Measurements from ENCODE around the gene EQTN. TPM values are rescaled to one million over a fixed set of nuclear protein-coding genes. Genes with fewer than 3 reads are reported as not detected.

EQTN gene
- total and polyA plus RNA-seq, 2 of the 13 experiments (the other 11 are each of a cell fraction or from before 2014, with no cell fraction given): not detected

DNA sequence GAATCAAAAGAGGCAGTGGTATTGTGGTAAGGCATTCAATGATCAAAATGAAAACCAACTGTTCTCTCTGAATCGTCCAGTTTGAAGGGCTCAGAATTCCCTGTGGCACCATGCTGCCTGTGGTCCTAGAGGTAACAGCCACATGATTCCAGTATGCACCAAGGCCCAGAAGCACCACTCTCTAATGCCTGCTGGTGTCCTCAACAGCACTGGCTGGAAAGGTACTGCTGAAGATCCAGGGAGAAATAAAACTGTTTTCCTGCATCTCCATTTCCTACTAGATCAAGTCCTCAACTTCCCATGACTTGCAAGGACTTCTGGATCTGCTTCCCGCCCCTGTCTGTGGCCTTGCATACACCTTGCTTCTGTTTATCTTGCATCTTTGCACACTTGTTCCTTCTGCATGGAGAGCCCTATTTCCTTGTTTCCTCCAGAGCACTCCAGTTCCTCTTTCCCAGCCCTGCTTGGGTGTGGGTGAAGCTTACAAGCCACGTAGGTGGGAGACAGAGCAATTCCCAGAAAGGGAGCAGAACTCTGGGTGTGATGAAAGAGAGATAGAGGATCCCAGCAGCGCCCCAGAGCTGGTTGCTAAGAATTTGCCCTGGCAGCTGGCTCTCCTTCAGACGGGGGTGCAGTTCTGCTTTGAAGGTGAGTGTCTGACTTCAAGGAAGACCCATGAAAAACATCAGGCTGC, 41.0 kb upstream of the EQTN start (continued):
- TF ChIP-seq, protein P1, sequence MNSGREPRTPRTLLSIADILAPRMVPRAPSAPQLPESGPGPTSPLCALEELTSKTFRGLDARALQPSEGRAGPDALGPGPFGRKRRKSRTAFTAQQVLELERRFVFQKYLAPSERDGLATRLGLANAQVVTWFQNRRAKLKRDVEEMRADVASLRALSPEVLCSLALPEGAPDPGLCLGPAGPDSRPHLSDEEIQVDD (CRISPR knock-in tag; IDR thresholded peaks at IDR 0.05; ENCODE audit: borderline replicate concordance): no peak
- TF ChIP-seq ZNF766 (CRISPR knock-in tag; IDR thresholded peaks at IDR 0.05; ENCODE audit: borderline replicate concordance) (no peak), ZNF124 (CRISPR knock-in tag; IDR thresholded peaks at IDR 0.05) (no peak), GATAD1 (CRISPR knock-in tag; IDR thresholded peaks at IDR 0.05) (no peak), ZNF34 (CRISPR knock-in tag; IDR thresholded peaks at IDR 0.05; ENCODE audit: borderline replicate concordance) (no peak), NFIC (IDR thresholded peaks at IDR 0.05; ENCODE audit: low read length) (no peak), MATR3 (CRISPR knock-in tag; IDR thresholded peaks at IDR 0.05) (no peak)
- TF ChIP-seq, protein P2, sequence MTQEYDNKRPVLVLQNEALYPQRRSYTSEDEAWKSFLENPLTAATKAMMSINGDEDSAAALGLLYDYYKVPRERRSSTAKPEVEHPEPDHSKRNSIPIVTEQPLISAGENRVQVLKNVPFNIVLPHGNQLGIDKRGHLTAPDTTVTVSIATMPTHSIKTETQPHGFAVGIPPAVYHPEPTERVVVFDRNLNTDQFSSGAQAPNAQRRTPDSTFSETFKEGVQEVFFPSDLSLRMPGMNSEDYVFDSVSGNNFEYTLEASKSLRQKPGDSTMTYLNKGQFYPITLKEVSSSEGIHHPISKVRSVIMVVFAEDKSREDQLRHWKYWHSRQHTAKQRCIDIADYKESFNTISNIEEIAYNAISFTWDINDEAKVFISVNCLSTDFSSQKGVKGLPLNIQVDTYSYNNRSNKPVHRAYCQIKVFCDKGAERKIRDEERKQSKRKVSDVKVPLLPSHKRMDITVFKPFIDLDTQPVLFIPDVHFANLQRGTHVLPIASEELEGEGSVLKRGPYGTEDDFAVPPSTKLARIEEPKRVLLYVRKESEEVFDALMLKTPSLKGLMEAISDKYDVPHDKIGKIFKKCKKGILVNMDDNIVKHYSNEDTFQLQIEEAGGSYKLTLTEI (CRISPR knock-in tag; conservative IDR thresholded peaks at IDR 0.05): no peak

DNA sequence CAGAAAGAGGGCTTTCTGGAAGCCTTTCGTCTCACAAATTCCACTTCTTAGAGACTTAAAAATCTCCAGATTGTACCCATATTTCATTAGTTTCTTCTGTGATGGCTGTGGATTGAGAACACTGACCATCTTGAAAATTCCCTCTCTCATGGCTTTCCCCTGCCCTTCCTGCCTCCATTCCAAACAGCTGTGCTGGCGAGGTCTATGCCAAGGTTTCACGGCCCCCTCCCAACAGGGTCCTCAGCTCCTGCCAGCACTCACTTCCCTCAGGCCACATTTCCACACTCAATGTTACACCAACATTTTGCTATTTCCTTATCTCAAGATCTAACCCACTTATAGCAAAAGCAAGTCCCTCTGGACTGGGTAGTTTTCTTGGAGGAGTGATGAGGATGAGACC, 40.3 kb upstream of the EQTN start:
- Histone ChIP-seq H2AFZ (ENCODE audit: low read length) (no peak overlapping the region), H3K9ac (ENCODE audit: insufficient read depth, low read depth, low read length) (no peak overlapping the region), H3K79me2 (ENCODE audit: insufficient read depth, low read length) (no peaks in the 10 kb centered on the region), H3K9me3 (ENCODE audit: low read length) (no peaks in the 10 kb centered on the region), H4K20me1 (ENCODE audit: insufficient read depth, low read length) (no peaks in the 10 kb centered on the region), H3K4me1 (ENCODE audit: insufficient read depth, low read length) (no peaks in the 10 kb centered on the region), H3K4me2 (ENCODE audit: low read depth, low read length) (no peak overlapping the region), H3K27me3 (ENCODE audit: control insufficient read depth in 1 of 2, insufficient read depth in 2 of 2, low read length in 2 of 2) (peaks cover 0 to 7% of the 10 kb centered on the region in 2 experiments; a peak in 1 of 5 replicates), H3K27ac (ENCODE audit: extremely low read length, insufficient read depth, low read length) (no peak overlapping the region), H3K4me3 (replicated peaks in 1 of 3; ENCODE audit: insufficient read depth in 1 of 3, low read depth in 2 of 3, low read length in 3 of 3) (no peak overlapping the region), H3K36me3 (replicated peaks in 1 of 2; ENCODE audit: control insufficient read depth in 1 of 2, insufficient read depth in 2 of 2, low read length in 2 of 2) (no peaks in the 10 kb centered on the region)
- WGBS (ENCODE audit: low lambda C conversion rate): 75% methylated on average over 2 of the region's 3 CpGs
- CTCF ChIA-PET (ENCODE audit: low intra/inter-chr PET ratio, low total read pairs): no interaction called here
- POLR2A ChIA-PET: no interaction called here
- DNase-seq (ENCODE audit: low spot score) (no peak), ATAC-seq (no peak), FAIRE-seq (no peak)
- in situ Hi-C loops (cut with HindIII; ENCODE audit: extremely low pct_ligation_motif_present, low pct_unique_long_range_greater_than_20kb): loop anchor here (25.0 kb wide), 1 partner anchor 725 kb away; no protein-coding TSS in a partner anchor
- intact Hi-C loops (cut with micrococcal nuclease; ENCODE audit: unreplicated experiment): no loop called here
- no TSS peak for BruUV-seq (replicated peaks)
- TF ChIP-seq, protein P3, sequence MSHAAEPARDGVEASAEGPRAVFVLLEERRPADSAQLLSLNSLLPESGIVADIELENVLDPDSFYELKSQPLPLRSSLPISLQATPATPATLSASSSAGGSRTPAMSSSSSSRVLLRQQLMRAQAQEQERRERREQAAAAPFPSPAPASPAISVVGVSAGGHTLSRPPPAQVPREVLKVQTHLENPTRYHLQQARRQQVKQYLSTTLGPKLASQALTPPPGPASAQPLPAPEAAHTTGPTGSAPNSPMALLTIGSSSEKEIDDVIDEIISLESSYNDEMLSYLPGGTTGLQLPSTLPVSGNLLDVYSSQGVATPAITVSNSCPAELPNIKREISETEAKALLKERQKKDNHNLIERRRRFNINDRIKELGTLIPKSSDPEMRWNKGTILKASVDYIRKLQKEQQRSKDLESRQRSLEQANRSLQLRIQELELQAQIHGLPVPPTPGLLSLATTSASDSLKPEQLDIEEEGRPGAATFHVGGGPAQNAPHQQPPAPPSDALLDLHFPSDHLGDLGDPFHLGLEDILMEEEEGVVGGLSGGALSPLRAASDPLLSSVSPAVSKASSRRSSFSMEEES (CRISPR knock-in tag; IDR thresholded peaks at IDR 0.05): no peak
- TF ChIP-seq TP53 (CRISPR knock-in tag; conservative IDR thresholded peaks at IDR 0.05) (no peak), SP5 (CRISPR knock-in tag; IDR thresholded peaks at IDR 0.05; ENCODE audit: borderline replicate concordance, low read depth) (no peak), SOX5 (CRISPR knock-in tag; IDR thresholded peaks at IDR 0.05; ENCODE audit: borderline replicate concordance) (no peak), SALL1 (CRISPR knock-in tag; IDR thresholded peaks at IDR 0.05) (no peak), ZFY (CRISPR knock-in tag; IDR thresholded peaks at IDR 0.05) (no peak), ZNF263 (CRISPR knock-in tag; IDR thresholded peaks at IDR 0.05) (no peak), NFYB (CRISPR knock-in tag; IDR thresholded peaks at IDR 0.05) (no peak), JUNB (CRISPR knock-in tag; IDR thresholded peaks at IDR 0.05; ENCODE audit: borderline replicate concordance) (no peak), SKI (IDR thresholded peaks at IDR 0.05; ENCODE audit: partially characterized antibody) (no peak), NFIC (IDR thresholded peaks at IDR 0.05; ENCODE audit: low read length) (no peak), ZNF724P (CRISPR knock-in tag; IDR thresholded peaks at IDR 0.05; ENCODE audit: borderline replicate concordance) (no peak)
- TF ChIP-seq, protein P4, sequence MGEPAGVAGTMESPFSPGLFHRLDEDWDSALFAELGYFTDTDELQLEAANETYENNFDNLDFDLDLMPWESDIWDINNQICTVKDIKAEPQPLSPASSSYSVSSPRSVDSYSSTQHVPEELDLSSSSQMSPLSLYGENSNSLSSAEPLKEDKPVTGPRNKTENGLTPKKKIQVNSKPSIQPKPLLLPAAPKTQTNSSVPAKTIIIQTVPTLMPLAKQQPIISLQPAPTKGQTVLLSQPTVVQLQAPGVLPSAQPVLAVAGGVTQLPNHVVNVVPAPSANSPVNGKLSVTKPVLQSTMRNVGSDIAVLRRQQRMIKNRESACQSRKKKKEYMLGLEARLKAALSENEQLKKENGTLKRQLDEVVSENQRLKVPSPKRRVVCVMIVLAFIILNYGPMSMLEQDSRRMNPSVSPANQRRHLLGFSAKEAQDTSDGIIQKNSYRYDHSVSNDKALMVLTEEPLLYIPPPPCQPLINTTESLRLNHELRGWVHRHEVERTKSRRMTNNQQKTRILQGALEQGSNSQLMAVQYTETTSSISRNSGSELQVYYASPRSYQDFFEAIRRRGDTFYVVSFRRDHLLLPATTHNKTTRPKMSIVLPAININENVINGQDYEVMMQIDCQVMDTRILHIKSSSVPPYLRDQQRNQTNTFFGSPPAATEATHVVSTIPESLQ (CRISPR knock-in tag; conservative IDR thresholded peaks at IDR 0.05): no peak

Data from HepG2 (cell line).